Stimulated activated CD8-positive, alpha-beta memory T cell treated with anti-CD3 and anti-CD28 coated beads, Interleukin-4, amount 100 ng/mL, for 4 hours (primary cell): ENCODE results near the gene MRAP2.

Experiments
- DNase-seq, 2 donors: peaks; one replicate each; pipeline ENCODE4 v3.0.0-alpha.2; 2020; ENCODE audit warnings: low read depth in 2 of 2, low spot score in 1 of 2

MRAP2 gene

GRCh38 chr6:84033523-84034451 is at the start of gene MRAP2:
Gene MRAP2 (plus strand): TSS chr6:84033772. CDS start chr6:84055319, 21,547 bp downstream.
- DNase-seq = no peak

GRCh38 chr6:83984411-83984810 is 49.2 kb upstream of the MRAP2 start:
- DNase-seq = no peak

GRCh38 chr6:83985308-83985713 is 48.3 kb upstream of the MRAP2 start:
- DNase-seq = no peak

GRCh38 chr6:83985715-83986114 is 47.9 kb upstream of the MRAP2 start:
- DNase-seq = no peak

- no peak for DNase-seq
Observed at GRCh38 chr6:83998021-83998584, 35.5 kb upstream of the MRAP2 start.

GRCh38 chr6:84001119-84001518 is 32.5 kb upstream of the MRAP2 start:
- no peak for DNase-seq

- no peak for DNase-seq
Observed at GRCh38 chr6:84002226-84002625, 31.3 kb upstream of the MRAP2 start.

- no peak for DNase-seq
Observed at GRCh38 chr6:84003131-84003530, 30.4 kb upstream of the MRAP2 start.

GRCh38 chr6:84003654-84004053 is 29.9 kb upstream of the MRAP2 start:
- no peak for DNase-seq

GRCh38 chr6:84007871-84008270 is 25.7 kb upstream of the MRAP2 start:
- no peak for DNase-seq

GRCh38 chr6:84013354-84013753 is 20.2 kb upstream of the MRAP2 start:
- DNase-seq = no peak

GRCh38 chr6:84013931-84014330 is 19.6 kb upstream of the MRAP2 start:
- DNase-seq = no peak

GRCh38 chr6:84016029-84016428 is 17.5 kb upstream of the MRAP2 start:
- DNase-seq = no peak

GRCh38 chr6:84017709-84018452 is 15.7 kb upstream of the MRAP2 start:
- no peak for DNase-seq

GRCh38 chr6:84018453-84019061 is 15.0 kb upstream of the MRAP2 start:
- DNase-seq = no peak

- no peak for DNase-seq
Observed at GRCh38 chr6:84019141-84019841, 14.3 kb upstream of the MRAP2 start.

GRCh38 chr6:84019842-84020211 is 13.7 kb upstream of the MRAP2 start:
- DNase-seq = no peak

- no peak for DNase-seq
Observed at GRCh38 chr6:84021625-84022024, 11.9 kb upstream of the MRAP2 start.

GRCh38 chr6:84026721-84027164 is 6.8 kb upstream of the MRAP2 start:
- no peak for DNase-seq

- no peak for DNase-seq
Observed at GRCh38 chr6:84027340-84028181, 6.0 kb upstream of the MRAP2 start.
